ENCODE data around the gene CYP11A1.

The CYP11A1 gene

DNA sequence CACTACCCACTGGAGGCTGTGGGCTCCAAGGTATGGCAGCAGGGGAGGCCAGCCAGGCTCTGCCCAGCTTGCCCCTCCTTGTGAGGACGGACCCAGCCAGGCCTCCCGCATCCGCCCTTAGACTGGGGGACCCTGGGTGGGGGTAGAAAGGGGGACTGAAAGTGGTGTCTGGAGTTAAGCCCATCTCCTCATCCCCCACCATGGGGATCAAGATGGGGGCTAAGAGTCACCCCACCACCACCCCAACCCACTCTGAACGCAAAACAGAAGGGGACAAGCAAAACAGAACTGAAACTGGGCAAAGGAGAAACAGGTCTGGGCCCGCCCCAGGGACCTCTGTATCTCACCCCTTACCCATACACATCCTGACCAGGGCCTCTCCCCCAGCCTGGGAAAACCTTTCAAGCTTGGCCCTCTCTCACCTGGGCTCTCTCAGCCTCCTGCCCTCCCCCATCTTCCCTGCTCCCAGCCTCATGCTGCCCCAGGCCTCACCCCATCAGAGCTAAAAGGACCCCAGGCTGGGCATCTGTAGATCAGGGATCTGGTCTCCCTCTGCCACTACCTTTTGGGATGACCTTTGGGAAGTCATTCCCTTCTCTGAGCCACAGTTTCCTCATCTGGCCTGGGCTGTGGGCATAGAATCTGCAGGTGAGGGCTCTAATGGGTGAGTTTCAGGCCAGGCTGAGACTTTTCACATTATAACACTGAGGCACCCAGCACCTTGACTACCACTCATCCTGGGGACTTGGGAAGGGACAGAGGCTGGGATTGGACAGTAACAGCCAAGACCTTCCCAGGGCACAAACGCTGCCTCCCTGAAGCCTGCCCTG, 30.0 kb upstream of the CYP11A1 start:
- WGBS (ENCODE audit: extremely low coverage, insufficient coverage, insufficient read length): no CpG with 5 or more reads among the region's 6 CpGs
- H3K4ac ChIP-seq (ENCODE audit: low read depth, low read length): peak overlapping the region; percentile 44
- DNase-seq: peak in 1 of 2 donors; percentile 41
- peak overlapping the region; percentile 43 for H3K18ac ChIP-seq (ENCODE audit: low read length)
- no peak overlapping the region for H3K23ac ChIP-seq (ENCODE audit: low read length)
- peak overlapping the region; percentile 85 for H3K14ac ChIP-seq (ENCODE audit: low read length)
- peak overlapping the region; percentile 92 for H4K91ac ChIP-seq (ENCODE audit: low read depth, low read length)
- no peak overlapping the region for H3K9ac ChIP-seq (ENCODE audit: low read length)
- H2BK5ac ChIP-seq (ENCODE audit: low read depth, low read length, poor library complexity): peak overlapping the region; percentile 81
- H2BK120ac ChIP-seq (ENCODE audit: insufficient read depth, low read length, poor library complexity): peak overlapping the region; percentile 74
- H2AFZ ChIP-seq (ENCODE audit: insufficient read depth, low read length, poor library complexity): no peak overlapping the region
- H4K8ac ChIP-seq (ENCODE audit: low read depth, low read length): peak overlapping the region; percentile 15
- peaks cover 27 to 35% of the 10 kb centered on the region in 2 experiments for H3K4me1 ChIP-seq (ENCODE audit: control insufficient read depth in 1 of 2, insufficient read depth in 2 of 2, low read length in 2 of 2)
- H4K12ac ChIP-seq (ENCODE audit: low read depth, low read length): no peak overlapping the region
- no peaks in the 10 kb centered on the region for H3K36me3 ChIP-seq (ENCODE audit: control insufficient read depth in 1 of 2, insufficient read depth in 2 of 2, low read length in 2 of 2)
- peak overlapping the region; percentile 16 for H3K27ac ChIP-seq (ENCODE audit: low read depth, low read length)
- peak overlapping the region; percentile 56 for H2AK5ac ChIP-seq (ENCODE audit: low read length)
- peaks cover 24% of the 10 kb centered on the region for H3K79me1 ChIP-seq (ENCODE audit: low read length)
- H3K9me3 ChIP-seq (ENCODE audit: insufficient read depth, low read depth, low read length): peaks cover 5% of the 10 kb centered on the region
- H3K4me2 ChIP-seq (ENCODE audit: low read length): no peak overlapping the region
- peaks cover 4% of the 10 kb centered on the region for H3K79me2 ChIP-seq (ENCODE audit: control insufficient read depth, insufficient read depth, low read length, poor library complexity)
- no peak overlapping the region for H3K4me3 ChIP-seq (ENCODE audit: low read depth, low read length)
- H3K27me3 ChIP-seq (ENCODE audit: insufficient read depth, low read length): no peaks in the 10 kb centered on the region
- H2BK12ac ChIP-seq (ENCODE audit: low read length): peak overlapping the region; percentile 73

DNA sequence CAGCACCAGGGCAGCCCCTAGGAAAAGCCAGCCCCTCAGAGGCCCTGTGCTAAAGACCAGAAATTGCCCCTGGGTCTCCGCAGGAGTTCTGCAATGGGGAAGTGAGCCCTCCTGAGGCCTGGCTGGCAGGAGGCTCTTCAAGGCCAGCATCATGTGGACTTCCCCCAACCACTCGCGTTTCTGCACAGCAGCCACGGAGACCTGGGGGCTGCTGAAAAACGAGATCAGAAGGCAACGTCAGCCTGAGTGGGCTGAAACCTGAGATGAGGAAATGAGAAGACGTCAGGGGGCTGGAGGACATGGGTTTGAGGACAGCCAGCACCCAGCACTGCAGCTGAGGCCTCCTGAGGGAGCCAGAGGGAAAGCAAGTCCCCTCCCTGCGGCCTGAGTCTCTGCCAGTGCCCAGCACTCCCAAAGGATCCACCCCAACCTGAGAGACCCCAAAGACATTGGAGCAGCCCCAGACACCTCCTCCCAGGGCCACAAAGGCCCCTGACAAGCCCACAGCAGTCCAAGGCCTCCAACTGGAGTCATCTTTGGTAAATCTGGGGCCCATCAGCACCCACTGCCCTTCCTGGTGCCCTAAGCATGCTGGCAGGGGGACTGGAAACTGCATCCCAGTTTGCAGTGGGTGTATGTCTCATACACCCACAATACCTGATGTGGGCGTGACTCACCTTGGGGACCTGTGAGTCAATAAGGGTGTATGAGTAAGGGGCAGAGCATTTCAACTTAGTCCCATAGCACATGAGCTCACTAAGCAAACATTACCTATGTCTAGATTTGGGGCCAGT, 29.2 kb upstream of the CYP11A1 start:
- peaks cover 27% of the 10 kb centered on the region for H3K79me1 ChIP-seq (ENCODE audit: low read length)
- peak; percentile 95 to 98 for DNase-seq
- WGBS (ENCODE audit: extremely low coverage, insufficient coverage, insufficient read length): no CpG with 5 or more reads among the region's 9 CpGs

DNA sequence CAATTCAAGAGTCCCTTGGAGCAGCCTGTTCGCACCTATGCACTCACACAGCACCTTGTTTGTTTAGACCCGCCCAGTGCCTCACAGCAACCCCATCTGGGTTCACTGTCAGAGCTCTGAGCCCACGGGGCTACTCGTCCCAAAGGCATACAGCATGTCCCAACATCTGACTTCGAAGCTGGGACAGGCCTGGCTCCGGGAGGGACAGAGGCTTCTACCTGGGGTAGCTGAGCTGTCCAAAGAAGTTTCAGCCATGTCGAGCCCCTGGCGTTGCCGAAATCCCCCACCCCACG, 28.6 kb upstream of the CYP11A1 start:
- H3K23ac ChIP-seq (ENCODE audit: low read length): no peak overlapping the region
- H2BK120ac ChIP-seq (ENCODE audit: insufficient read depth, low read length, poor library complexity): peak overlapping the region; percentile 60
- no peak overlapping the region for H3K4ac ChIP-seq (ENCODE audit: low read depth, low read length)
- peak overlapping the region; percentile 6 for H2AK5ac ChIP-seq (ENCODE audit: low read length)
- no peak overlapping the region for H2AFZ ChIP-seq (ENCODE audit: insufficient read depth, low read length, poor library complexity)
- peaks cover 32 to 39% of the 10 kb centered on the region in 2 experiments for H3K4me1 ChIP-seq (ENCODE audit: control insufficient read depth in 1 of 2, insufficient read depth in 2 of 2, low read length in 2 of 2)
- no peak overlapping the region for H3K18ac ChIP-seq (ENCODE audit: low read length)
- no peaks in the 10 kb centered on the region for H3K36me3 ChIP-seq (ENCODE audit: control insufficient read depth in 1 of 2, insufficient read depth in 2 of 2, low read length in 2 of 2)
- peak overlapping the region; percentile 92 for H4K91ac ChIP-seq (ENCODE audit: low read depth, low read length)
- no peaks in the 10 kb centered on the region for H3K27me3 ChIP-seq (ENCODE audit: insufficient read depth, low read length)
- H3K4me2 ChIP-seq (ENCODE audit: low read length): no peak overlapping the region
- H3K4me3 ChIP-seq (ENCODE audit: low read depth, low read length): no peak overlapping the region
- H3K27ac ChIP-seq (ENCODE audit: low read depth, low read length): no peak overlapping the region
- H3K79me2 ChIP-seq (ENCODE audit: control insufficient read depth, insufficient read depth, low read length, poor library complexity): peaks cover 4% of the 10 kb centered on the region
- WGBS (ENCODE audit: extremely low coverage, insufficient coverage, insufficient read length): no CpG with 5 or more reads among the region's 10 CpGs
- no peak for DNase-seq
- no peak overlapping the region for H3K14ac ChIP-seq (ENCODE audit: low read length)
- H4K12ac ChIP-seq (ENCODE audit: low read depth, low read length): no peak overlapping the region
- H3K9ac ChIP-seq (ENCODE audit: low read length): no peak overlapping the region
- H3K9me3 ChIP-seq (ENCODE audit: insufficient read depth, low read depth, low read length): peaks cover 3% of the 10 kb centered on the region
- no peak overlapping the region for H2BK5ac ChIP-seq (ENCODE audit: low read depth, low read length, poor library complexity)
- H2BK12ac ChIP-seq (ENCODE audit: low read length): peak overlapping the region; percentile 3
- peaks cover 33% of the 10 kb centered on the region for H3K79me1 ChIP-seq (ENCODE audit: low read length)
- peak overlapping the region; percentile 2 for H4K8ac ChIP-seq (ENCODE audit: low read depth, low read length)

More for the DNA sequence above, 29.2 kb upstream of the CYP11A1 start:
- H3K36me3 ChIP-seq (ENCODE audit: control insufficient read depth in 1 of 2, insufficient read depth in 2 of 2, low read length in 2 of 2): no peaks in the 10 kb centered on the region
- H3K27ac ChIP-seq (ENCODE audit: low read depth, low read length): no peak overlapping the region
- H3K9me3 ChIP-seq (ENCODE audit: insufficient read depth, low read depth, low read length): peaks cover 5% of the 10 kb centered on the region
- no peak overlapping the region for H3K4me2 ChIP-seq (ENCODE audit: low read length)
- H3K4ac ChIP-seq (ENCODE audit: low read depth, low read length): peak overlapping the region; percentile 44
- H4K91ac ChIP-seq (ENCODE audit: low read depth, low read length): peak overlapping the region; percentile 92
- H4K12ac ChIP-seq (ENCODE audit: low read depth, low read length): no peak overlapping the region
- no peak overlapping the region for H3K4me3 ChIP-seq (ENCODE audit: low read depth, low read length)
- peak overlapping the region; percentile 10 for H3K18ac ChIP-seq (ENCODE audit: low read length)
- H2AFZ ChIP-seq (ENCODE audit: insufficient read depth, low read length, poor library complexity): no peak overlapping the region
- no peak overlapping the region for H3K9ac ChIP-seq (ENCODE audit: low read length)
- no peaks in the 10 kb centered on the region for H3K27me3 ChIP-seq (ENCODE audit: insufficient read depth, low read length)
- peak overlapping the region; percentile 10 for H2BK12ac ChIP-seq (ENCODE audit: low read length)
- H3K14ac ChIP-seq (ENCODE audit: low read length): peak overlapping the region; percentile 72
- H4K8ac ChIP-seq (ENCODE audit: low read depth, low read length): peak overlapping the region; percentile 16
- no peak overlapping the region for H3K23ac ChIP-seq (ENCODE audit: low read length)
- H2AK5ac ChIP-seq (ENCODE audit: low read length): peak overlapping the region; percentile 7
- peak overlapping the region; percentile 60 for H2BK120ac ChIP-seq (ENCODE audit: insufficient read depth, low read length, poor library complexity)
- H3K4me1 ChIP-seq (ENCODE audit: control insufficient read depth in 1 of 2, insufficient read depth in 2 of 2, low read length in 2 of 2): peaks cover 29 to 37% of the 10 kb centered on the region in 2 experiments
- peaks cover 4% of the 10 kb centered on the region for H3K79me2 ChIP-seq (ENCODE audit: control insufficient read depth, insufficient read depth, low read length, poor library complexity)
- H2BK5ac ChIP-seq (ENCODE audit: low read depth, low read length, poor library complexity): peak overlapping the region; percentile 81

GRCh38 chr15:74395319-74396145, 28.1 kb upstream of the CYP11A1 start:
- peak overlapping the region; percentile 56 for H4K91ac ChIP-seq (ENCODE audit: low read depth, low read length)
- H2BK12ac ChIP-seq (ENCODE audit: low read length): peak overlapping the region; percentile 9
- peaks cover 31 to 41% of the 10 kb centered on the region in 2 experiments for H3K4me1 ChIP-seq (ENCODE audit: control insufficient read depth in 1 of 2, insufficient read depth in 2 of 2, low read length in 2 of 2)
- peak overlapping the region; percentile 3 for H2AK5ac ChIP-seq (ENCODE audit: low read length)
- no CpG with 5 or more reads among the region's 17 CpGs for WGBS (ENCODE audit: extremely low coverage, insufficient coverage, insufficient read length)
- H2BK120ac ChIP-seq (ENCODE audit: insufficient read depth, low read length, poor library complexity): peak overlapping the region; percentile 44
- H3K18ac ChIP-seq (ENCODE audit: low read length): no peak overlapping the region
- H4K12ac ChIP-seq (ENCODE audit: low read depth, low read length): no peak overlapping the region
- no peak overlapping the region for H2BK5ac ChIP-seq (ENCODE audit: low read depth, low read length, poor library complexity)
- H3K4me3 ChIP-seq (ENCODE audit: low read depth, low read length): no peak overlapping the region
- no peaks in the 10 kb centered on the region for H3K27me3 ChIP-seq (ENCODE audit: insufficient read depth, low read length)
- no peak overlapping the region for H3K23ac ChIP-seq (ENCODE audit: low read length)
- no peak overlapping the region for H3K27ac ChIP-seq (ENCODE audit: low read depth, low read length)
- no peak overlapping the region for H3K4me2 ChIP-seq (ENCODE audit: low read length)
- no peaks in the 10 kb centered on the region for H3K36me3 ChIP-seq (ENCODE audit: control insufficient read depth in 1 of 2, insufficient read depth in 2 of 2, low read length in 2 of 2)
- H4K8ac ChIP-seq (ENCODE audit: low read depth, low read length): no peak overlapping the region
- DNase-seq: no peak
- H3K9me3 ChIP-seq (ENCODE audit: insufficient read depth, low read depth, low read length): peaks cover 4% of the 10 kb centered on the region
- no peak overlapping the region for H2AFZ ChIP-seq (ENCODE audit: insufficient read depth, low read length, poor library complexity)
- H3K79me2 ChIP-seq (ENCODE audit: control insufficient read depth, insufficient read depth, low read length, poor library complexity): peaks cover 4% of the 10 kb centered on the region
- H3K14ac ChIP-seq (ENCODE audit: low read length): peak overlapping the region; percentile 11
- no peak overlapping the region for H3K9ac ChIP-seq (ENCODE audit: low read length)
- no peak overlapping the region for H3K4ac ChIP-seq (ENCODE audit: low read depth, low read length)
- peaks cover 35% of the 10 kb centered on the region for H3K79me1 ChIP-seq (ENCODE audit: low read length)

Data from trophoblast cell (in vitro differentiated cells and primary cell).